ENCODE data around the gene GNPTAB.
"Not testable (repeated sequence)": the region's sequence is repeated elsewhere in the genome, so short reads cannot be mapped to it uniquely, and the experiment has no call there.

GNPTAB gene

GRCh38 chr12:101830367-101831325 is at the start of gene GNPTAB:
Gene GNPTAB, minus strand, starts transcription at chr12:101830959. Its CDS starts 284 bp downstream, at chr12:101830675.
- DNase-seq = peak; percentile 96

GRCh38 chr12:101878243-101878821 is 47.6 kb upstream of the GNPTAB start:
- DNase-seq = no peak

- no peak for DNase-seq
Observed at GRCh38 chr12:101877806-101878242, 47.1 kb upstream of the GNPTAB start.

GRCh38 chr12:101876861-101877805 is 46.4 kb upstream of the GNPTAB start, which contains the start of gene DRAM1:
Gene DRAM1, plus strand, starts transcription at chr12:101877580. Its CDS starts 210 bp downstream, at chr12:101877790.
- peak; percentile 80 for DNase-seq

DNA sequence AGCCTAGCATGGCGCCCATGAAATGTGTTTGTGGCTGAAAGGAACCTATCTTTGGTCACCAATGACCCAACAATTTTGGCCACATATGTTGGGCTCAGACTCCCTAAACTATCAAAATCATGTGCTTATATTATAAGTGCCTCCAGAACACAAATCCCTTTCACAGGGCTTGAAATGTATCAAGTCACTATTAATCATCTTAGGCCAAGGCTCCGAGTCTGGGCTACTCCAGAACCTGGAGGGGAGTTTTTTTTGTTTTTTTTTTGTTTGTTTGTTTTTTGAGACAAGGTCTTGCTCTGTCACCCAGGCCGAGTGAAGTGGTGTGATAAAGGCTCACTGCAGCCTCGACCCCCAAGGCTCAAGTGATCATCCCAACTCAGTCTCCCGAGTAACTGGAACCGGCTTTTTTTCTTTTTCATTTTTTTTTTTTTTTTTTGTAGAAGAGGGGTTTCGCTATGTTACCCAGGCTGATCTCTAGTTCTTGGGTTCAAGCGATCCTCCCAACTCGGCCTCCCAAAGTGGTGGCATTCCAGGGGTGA is 45.6 kb upstream of the GNPTAB start:
- DNase-seq = no peak

GRCh38 chr12:101875162-101875561 is 44.4 kb upstream of the GNPTAB start:
- no peak for DNase-seq

DNA sequence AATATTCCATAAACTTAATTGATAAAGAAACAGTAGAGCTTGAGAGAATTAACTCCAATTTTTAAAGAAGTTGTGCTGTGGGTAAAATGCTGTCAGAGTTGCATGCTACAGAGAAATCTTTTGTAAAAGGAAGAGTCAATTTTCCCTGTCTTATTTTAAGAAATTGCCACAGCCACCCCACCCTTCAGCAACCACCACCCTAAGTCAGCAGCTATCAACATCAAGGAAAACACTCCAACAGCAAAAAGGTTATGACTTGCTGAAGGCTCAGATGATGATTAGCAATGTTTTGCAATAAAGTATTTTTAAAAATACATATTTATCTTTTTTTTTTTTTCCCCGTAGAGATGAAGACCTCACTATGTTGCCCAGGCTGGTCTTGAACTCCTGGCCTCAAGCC is 40.2 kb upstream of the GNPTAB start:
- no peak for DNase-seq

- DNase-seq = not testable (repeated sequence)
Observed at GRCh38 chr12:101867619-101868018, 36.9 kb upstream of the GNPTAB start.

DNA sequence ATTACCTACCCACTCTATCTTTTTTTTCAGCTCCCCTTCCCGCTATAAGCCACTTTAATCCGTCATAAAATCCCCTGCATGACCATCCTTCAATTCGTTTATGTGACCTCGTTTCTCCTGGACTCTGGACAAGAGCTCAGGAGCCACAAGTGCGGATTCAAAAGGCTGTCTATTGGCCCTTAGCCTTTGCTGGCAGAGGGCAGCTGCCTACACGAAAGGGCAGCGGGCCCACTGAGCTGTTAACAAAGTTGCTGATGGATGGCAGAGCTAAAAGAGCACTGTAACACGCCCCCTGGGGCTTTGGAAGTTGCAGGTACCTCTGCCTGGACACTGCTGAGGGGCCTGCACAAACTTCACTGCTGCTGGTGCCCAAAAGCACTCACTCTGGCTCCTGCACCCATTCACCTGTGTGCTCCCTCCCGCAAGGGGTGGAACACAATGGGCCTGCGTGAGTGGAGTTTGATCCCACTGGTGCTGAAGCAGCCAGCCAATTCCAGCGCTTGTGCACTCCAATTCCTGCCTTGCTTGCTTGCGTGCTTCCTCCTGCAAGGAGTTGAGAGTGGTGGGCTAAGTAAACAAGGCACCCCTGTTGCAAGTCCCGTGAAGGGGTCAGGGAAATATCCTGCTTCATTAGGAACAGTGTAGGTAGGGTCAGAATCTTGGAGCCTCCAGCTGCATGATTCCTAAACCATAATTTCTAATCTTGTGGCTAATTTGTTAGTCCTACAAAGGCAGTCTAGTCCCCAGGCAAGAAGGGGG is 36.0 kb upstream of the GNPTAB start:
- DNase-seq = no peak

- DNase-seq = no peak
Observed at GRCh38 chr12:101863981-101864380, 33.2 kb upstream of the GNPTAB start.

DNA sequence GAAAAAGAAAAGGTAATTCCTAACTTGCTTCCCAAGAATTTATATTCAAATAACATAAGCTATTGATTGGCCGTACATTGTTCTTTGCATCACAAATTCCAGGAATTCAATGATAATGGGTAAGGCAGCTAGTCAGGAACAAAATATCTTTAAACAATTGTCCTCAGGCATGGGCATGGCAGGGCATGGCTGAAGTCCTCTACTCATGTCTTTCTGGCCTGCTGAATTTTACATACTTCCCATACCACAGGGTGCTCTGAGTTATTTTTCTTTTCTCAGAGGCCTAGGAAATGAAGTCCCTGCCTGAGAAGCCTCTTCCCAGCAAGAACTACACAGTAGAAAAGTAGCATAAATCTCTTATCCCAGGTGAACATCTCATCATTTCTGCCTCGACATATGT is 31.5 kb upstream of the GNPTAB start:
- no peak for DNase-seq

- DNase-seq = not testable (repeated sequence)
Observed at GRCh38 chr12:101861688-101862087, 30.9 kb upstream of the GNPTAB start.

- no peak for DNase-seq
Observed at GRCh38 chr12:101859664-101860607, 29.2 kb upstream of the GNPTAB start.

DNA sequence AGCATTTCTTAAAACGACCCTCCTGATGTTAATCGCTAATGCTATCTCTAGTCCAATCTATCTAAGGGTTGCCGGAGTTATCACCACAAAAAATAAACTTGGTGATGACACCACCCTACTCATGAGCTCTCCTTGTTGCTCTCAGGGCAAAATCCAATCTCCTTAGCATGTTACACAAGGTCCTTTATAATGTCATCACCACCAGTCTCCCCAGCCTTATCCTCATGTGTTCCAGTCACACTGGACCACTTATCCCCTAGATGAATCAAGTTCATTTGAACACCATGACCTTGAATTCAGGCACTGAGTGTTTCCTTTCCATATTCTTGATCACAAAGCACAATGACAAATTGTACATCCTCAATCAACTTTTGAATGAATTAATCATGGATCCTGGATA is 27.6 kb upstream of the GNPTAB start:
- DNase-seq = no peak

DNA sequence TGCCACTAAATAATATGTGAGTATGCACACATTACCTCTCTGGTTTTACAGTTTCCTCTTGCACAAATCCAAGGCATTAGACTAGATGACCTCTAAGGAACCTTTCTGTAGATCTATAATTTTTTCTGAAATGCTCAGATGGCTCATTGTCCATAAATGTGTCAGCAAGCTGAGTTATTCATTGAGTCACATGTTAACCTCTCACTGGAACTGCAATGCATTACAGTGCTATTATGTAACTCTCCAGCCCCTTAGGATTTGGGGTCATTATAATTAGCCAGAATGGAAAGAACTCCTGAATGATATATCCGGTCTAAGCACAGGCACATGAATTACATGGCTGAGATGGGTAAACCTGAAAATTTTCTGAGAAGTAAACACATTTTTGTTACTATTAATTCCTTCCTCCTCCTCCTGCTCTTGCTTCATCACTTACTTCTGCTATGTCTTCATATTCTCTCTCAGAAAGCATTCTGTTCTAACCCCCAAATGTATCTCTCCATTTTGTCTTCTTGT is 26.3 kb upstream of the GNPTAB start:
- DNase-seq = no peak

- not testable (repeated sequence) for DNase-seq
Observed at GRCh38 chr12:101856614-101857013, 25.9 kb upstream of the GNPTAB start.

DNA sequence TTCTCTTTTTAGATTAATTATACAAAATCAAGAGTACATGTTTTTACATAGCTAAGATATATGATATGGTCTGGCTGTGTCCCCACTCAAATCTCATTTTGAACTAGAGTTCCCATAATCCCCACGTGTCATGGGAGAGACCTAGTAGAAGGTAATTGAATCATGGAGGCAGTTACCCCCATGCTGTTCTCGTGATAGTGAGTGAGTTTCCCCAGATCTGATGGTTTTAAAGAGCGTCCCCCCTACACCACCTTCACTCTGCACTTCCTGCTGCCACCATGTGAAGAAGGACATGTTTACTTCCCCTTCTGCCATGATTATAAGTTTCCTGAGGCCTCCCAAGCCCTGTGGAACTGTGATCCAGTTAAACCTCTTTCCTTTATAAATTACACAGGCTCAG is 25.2 kb upstream of the GNPTAB start:
- no peak for DNase-seq

DNA sequence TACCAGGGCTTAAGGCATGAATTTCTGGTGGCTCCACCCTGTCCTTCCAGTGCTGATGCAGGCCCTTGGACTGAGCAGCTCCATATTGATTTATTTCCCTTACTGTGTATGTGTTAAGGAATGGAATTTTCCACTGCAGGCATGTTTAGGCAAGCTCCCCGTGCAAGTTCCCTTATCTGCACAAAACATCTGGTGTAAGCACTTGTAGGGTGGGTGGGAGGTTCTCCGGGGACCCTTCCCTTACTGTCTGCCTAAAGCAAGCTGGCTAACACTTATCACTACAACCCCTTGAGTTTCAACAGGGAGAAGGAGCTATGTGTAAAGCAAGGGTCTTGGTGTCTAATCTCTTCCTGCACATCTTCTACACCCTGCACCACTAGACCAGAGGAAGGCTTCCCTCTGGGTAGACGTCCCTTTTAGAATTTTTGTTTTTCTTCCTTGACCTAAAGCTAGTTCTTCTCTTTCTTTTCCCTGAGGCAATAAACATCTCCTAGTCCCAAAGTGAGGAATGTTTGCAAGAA is 24.7 kb upstream of the GNPTAB start:
- DNase-seq = no peak

- DNase-seq = no peak
Observed at GRCh38 chr12:101854747-101855146, 24.0 kb upstream of the GNPTAB start.

GRCh38 chr12:101852998-101853397 is 22.2 kb upstream of the GNPTAB start:
- DNase-seq = no peak
